HL-60 (cell line): ENCODE measurements around the gene HOXA11.

Experiments
- CTCF ChIP-seq: IDR thresholded peaks from one replicate; pipeline ENCODE4 v1.5.1; 2011; ENCODE audit warnings: low read length, control low read depth, inconsistent platforms; ENCODE audit not compliant: insufficient read depth
- GABPA ChIP-seq: IDR thresholded peaks from 2 replicates; pipeline ENCODE4 v1.6.1; 2012; ENCODE audit warnings: low read depth

GRCh38 chr7:27163288-27164044 is 21.6 kb downstream of the HOXA11 start:
- no peak for TF ChIP-seq CTCF
- no peak for TF ChIP-seq GABPA
